A673 (cell line): Measurements from ENCODE around the gene FCGR2B. TPM values are rescaled to one million over a fixed set of nuclear protein-coding genes. Genes with fewer than 3 reads are reported as not detected.
"Not testable (repeated sequence)": the region's sequence is repeated elsewhere in the genome, so short reads cannot be mapped to it uniquely, and the experiment has no call there.

Experiments used
- BruUV-seq: library from RNA; stranded (reverse); fragments of 400-500 nt; replicated peaks from 2 replicates; lab custom pipeline; 2021; lab: Mats Ljungman, UMichigan
- CTCF ChIA-PET: fragments of 300-600 bp; sonication (Branson Sonifier 250); formaldehyde crosslinking; loops from one replicate; lab custom pipeline; 2022; ENCODE audit warnings: antibody characterized with exemption; lab: Charles Lee
- POLR2A ChIA-PET: fragments of 300-600 bp; sonication (Branson Sonifier 250); formaldehyde crosslinking; loops from one replicate; lab custom pipeline; 2022; ENCODE audit warnings: antibody characterized with exemption; ENCODE audit not compliant: low non-redundant PET; lab: Charles Lee
- DNase-seq: peaks from one replicate; pipeline ENCODE4 v3.0.0-alpha.2; 2015; ENCODE audit warnings: low spot score
- H3K27ac ChIP-seq: fragments of 200-600 bp; sonication (generic); 2 replicates; pipeline ENCODE4 v1.5.1; 2016; ENCODE audit warnings: mixed run types, low read depth, mild to moderate bottlenecking, mixed read lengths, antibody characterized with exemption, low read length; ENCODE audit not compliant: poor library complexity, severe bottlenecking
- H3K27me3 ChIP-seq: fragments of 200-600 bp; sonication (generic); replicated peaks from 2 replicates; pipeline ENCODE4 v1.6.1; 2017; ENCODE audit warnings: mixed run types, low read depth, mild to moderate bottlenecking, mixed read lengths, antibody characterized with exemption, low read length; ENCODE audit not compliant: insufficient read depth, poor library complexity
- H3K36me3 ChIP-seq: fragments of 200-600 bp; sonication (generic); 2 replicates; pipeline ENCODE4 v1.6.1; 2016; ENCODE audit warnings: mixed run types, mild to moderate bottlenecking, mixed read lengths, antibody characterized with exemption, low read length; ENCODE audit not compliant: insufficient read depth, poor library complexity, severe bottlenecking
- H3K4me1 ChIP-seq: fragments of 200-600 bp; sonication (generic); 2 replicates; pipeline ENCODE4 v1.6.1; 2017; ENCODE audit warnings: mixed run types, mild to moderate bottlenecking, mixed read lengths, antibody characterized with exemption, low read length; ENCODE audit not compliant: insufficient read depth, poor library complexity, severe bottlenecking
- H3K4me3 ChIP-seq: fragments of 200-600 bp; sonication (generic); 2 replicates; pipeline ENCODE4 v1.5.1; 2016; ENCODE audit warnings: low read depth, mixed run types, mild to moderate bottlenecking, mixed read lengths, low read length; ENCODE audit not compliant: poor library complexity, severe bottlenecking
- H3K9me3 ChIP-seq: fragments of 200-600 bp; sonication (generic); 2 replicates; pipeline ENCODE4 v1.6.1; 2016; ENCODE audit warnings: mixed run types, low read depth, mild to moderate bottlenecking, mixed read lengths, antibody characterized with exemption, low read length; ENCODE audit not compliant: poor library complexity, severe bottlenecking
- CTCF ChIP-seq: fragments of 300-800, 200-600 bp; sonication (generic); conservative IDR thresholded peaks from 2 replicates; pipeline ENCODE4 v1.5.1; 2017; ENCODE audit warnings: low read depth, mild to moderate bottlenecking, antibody characterized with exemption, low read length, moderate library complexity, mixed read lengths
- intact Hi-C: fragments of 100-400 bp; cut with micrococcal nuclease; formaldehyde crosslinking; loops from one replicate; pipeline ENCODE4 v1.10.0; 2022; ENCODE audit not compliant: unreplicated experiment
- total RNA-seq: library from RNA; stranded (reverse); gene quantifications from 2 replicates; pipeline ENCODE4 v1.2.3, GENCODE V29; 2021

FCGR2B gene
- total RNA-seq, 1 experiment from 2014 or later, result not detected

DNA sequence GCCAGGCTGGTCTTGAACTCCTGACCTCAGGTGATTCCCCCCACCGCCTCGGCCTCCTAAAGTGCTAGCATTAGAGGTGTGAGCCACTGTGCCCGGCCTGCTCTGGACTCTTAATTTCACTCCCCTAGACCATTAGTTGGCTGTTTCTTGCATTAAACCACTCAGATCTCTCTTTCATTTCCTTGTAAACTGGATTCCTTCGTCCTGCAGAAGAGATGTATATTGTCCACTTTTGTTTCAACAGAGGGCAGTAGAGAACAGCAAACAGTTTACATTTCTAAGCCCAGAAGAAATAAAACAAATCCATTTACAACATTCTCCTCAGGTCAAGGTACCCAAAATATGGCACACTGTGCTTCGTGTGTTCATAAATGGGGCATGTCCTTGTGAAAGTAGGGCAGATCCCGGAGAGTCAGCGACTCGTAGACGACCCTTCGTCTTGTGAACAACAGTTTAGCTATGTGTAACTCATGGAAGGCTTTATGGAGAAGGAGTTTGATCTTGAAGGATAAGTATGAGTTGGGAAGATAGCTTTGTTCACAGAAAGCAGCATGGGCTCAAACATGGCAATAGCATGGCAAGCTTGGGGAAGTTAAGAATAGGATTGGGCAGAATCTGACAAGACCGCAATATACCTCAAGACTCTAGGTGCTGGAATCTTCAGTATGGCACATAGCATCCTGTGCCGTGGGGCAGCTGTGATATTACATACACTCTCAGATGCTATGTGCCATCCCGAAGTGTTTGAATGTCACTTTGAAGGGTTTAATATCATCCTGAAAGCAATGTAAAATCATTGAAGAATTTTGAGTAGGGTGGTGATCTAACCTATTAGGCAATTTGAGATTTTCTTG lies 15.2 kb upstream of the FCGR2B start:
- H3K36me3 ChIP-seq, H3K9me3 ChIP-seq, CTCF ChIA-PET, H3K27ac ChIP-seq, POLR2A ChIA-PET, H3K4me1 ChIP-seq, H3K4me3 ChIP-seq, H3K27me3 ChIP-seq, BruUV-seq: not testable (repeated sequence)
- intact Hi-C loops, result loop anchor here (5.0 kb wide), 1 partner anchor 95 kb away; no protein-coding TSS in a partner anchor
- DNase-seq, result peak; percentile 44
- peak; percentile 59 for TF ChIP-seq CTCF

GRCh38 chr1:161653541-161653940 lies 9.4 kb upstream of the FCGR2B start:
- intact Hi-C loops, result not testable (repeated sequence)

GRCh38 chr1:161653971-161654370 lies 9.0 kb upstream of the FCGR2B start:
- H3K27me3 ChIP-seq, BruUV-seq, intact Hi-C loops, H3K4me1 ChIP-seq, DNase-seq, H3K27ac ChIP-seq, H3K4me3 ChIP-seq, H3K9me3 ChIP-seq, POLR2A ChIA-PET, CTCF ChIA-PET, H3K36me3 ChIP-seq: not testable (repeated sequence)

More at GRCh38 chr1:161653541-161653940, 9.4 kb upstream of the FCGR2B start:
- POLR2A ChIA-PET, H3K36me3 ChIP-seq, DNase-seq, BruUV-seq, H3K9me3 ChIP-seq, H3K27ac ChIP-seq, H3K4me1 ChIP-seq, H3K4me3 ChIP-seq, H3K27me3 ChIP-seq, CTCF ChIA-PET: not testable (repeated sequence)

- H3K9me3 ChIP-seq, H3K4me1 ChIP-seq, H3K36me3 ChIP-seq, POLR2A ChIA-PET, CTCF ChIA-PET, intact Hi-C loops, H3K27ac ChIP-seq, DNase-seq, H3K27me3 ChIP-seq, BruUV-seq, H3K4me3 ChIP-seq: not testable (repeated sequence)
These were observed 4.4 kb upstream of the FCGR2B start for GRCh38 chr1:161658524-161658923.

DNA sequence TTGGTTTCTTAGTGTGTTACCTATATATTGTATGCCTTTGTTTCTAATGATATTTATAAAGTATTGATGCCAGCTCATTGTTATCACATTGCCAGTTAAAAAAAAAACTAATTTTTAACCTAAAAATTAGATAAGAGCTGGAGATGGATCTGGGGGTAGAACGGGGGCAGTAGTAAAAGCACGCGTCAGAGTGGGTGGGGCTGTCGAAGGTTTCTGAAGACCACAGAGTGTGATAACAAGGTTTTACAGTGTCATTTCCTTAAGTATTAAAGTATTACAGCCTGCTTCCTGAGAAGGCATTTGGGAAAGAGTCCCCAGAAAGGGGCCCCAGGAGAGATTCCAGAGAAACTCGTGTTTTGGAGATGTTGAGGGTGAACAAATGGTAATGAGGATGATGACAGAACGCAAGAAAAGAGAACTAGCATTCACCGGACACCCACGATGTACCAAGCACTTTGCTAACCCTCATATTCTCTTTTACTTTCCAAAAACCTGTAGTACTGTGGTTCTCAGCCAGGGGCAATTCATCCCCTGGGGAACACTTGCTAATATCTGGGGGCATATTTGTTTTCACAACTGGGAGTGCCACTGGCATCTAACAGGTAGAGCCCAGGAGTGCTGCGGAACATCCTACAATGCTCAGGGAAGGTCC lies 1.2 kb upstream of the FCGR2B start:
- H3K36me3 ChIP-seq, H3K9me3 ChIP-seq, DNase-seq, POLR2A ChIA-PET, CTCF ChIA-PET, H3K27me3 ChIP-seq, H3K4me3 ChIP-seq, intact Hi-C loops, BruUV-seq, H3K4me1 ChIP-seq, H3K27ac ChIP-seq: not testable (repeated sequence)

DNA sequence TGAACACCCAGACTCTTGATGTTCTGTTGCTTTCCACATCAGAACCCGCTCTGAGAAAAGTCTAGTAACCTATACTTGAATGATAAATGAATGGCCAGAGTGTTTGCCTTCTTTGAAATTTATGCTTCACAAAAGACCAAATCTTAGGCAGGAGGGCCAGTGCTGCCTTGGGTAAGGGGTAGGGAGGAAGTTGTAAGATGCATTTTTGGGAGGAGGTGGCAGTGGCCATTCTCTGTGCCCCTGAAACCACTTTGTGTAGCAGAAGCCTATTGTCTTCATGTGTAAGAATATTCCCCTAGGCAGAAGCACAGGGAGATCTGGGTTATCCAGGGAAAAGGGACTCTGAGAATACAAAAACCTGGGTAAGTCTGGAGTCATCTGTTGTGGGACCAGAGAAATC lies 626 bp downstream of the FCGR2B start:
- not testable (repeated sequence) for H3K4me1 ChIP-seq, BruUV-seq

More for the DNA sequence above, 626 bp downstream of the FCGR2B start:
- CTCF ChIA-PET, H3K27me3 ChIP-seq, intact Hi-C loops, POLR2A ChIA-PET, H3K9me3 ChIP-seq, H3K4me3 ChIP-seq, DNase-seq, H3K27ac ChIP-seq, H3K36me3 ChIP-seq: not testable (repeated sequence)
